Measurements from ENCODE around the gene ZNF277. TPM values are rescaled to one million over a fixed set of nuclear protein-coding genes. Genes with fewer than 3 reads are reported as not detected.

Gene ZNF277
- total RNA-seq, 2 experiments from 2014 or later = 17.6 to 21.4 TPM

- no peak overlapping the region for H3K27ac Mint-ChIP-seq
- ChIA-PET POLR2A (no interaction called here), CTCF (no interaction called here)
- H3K27me3 Mint-ChIP-seq = no peaks in the 10 kb centered on the region
- H3K9me3 Mint-ChIP-seq (ENCODE audit: low read depth) = no peaks in the 10 kb centered on the region
- no peak overlapping the region for H3K4me3 Mint-ChIP-seq
- DNase-seq (no peak), ATAC-seq (no peak)
- H3K4me1 Mint-ChIP-seq = no peaks in the 10 kb centered on the region
- H3K36me3 Mint-ChIP-seq (ENCODE audit: low read depth) = no peaks in the 10 kb centered on the region
- intact Hi-C loops (cut with DNase I, micrococcal nuclease) = no loop called here
These were observed 157.9 kb downstream of the ZNF277 start for GRCh38 chr7:112364388-112364787.

GRCh38 chr7:112365551-112365950 is 159.1 kb downstream of the ZNF277 start:
- no peak overlapping the region for H3K27ac Mint-ChIP-seq
- no peaks in the 10 kb centered on the region for H3K36me3 Mint-ChIP-seq (ENCODE audit: low read depth)
- DNase-seq = no peak
- H3K27me3 Mint-ChIP-seq = no peaks in the 10 kb centered on the region
- POLR2A ChIA-PET = no interaction called here
- intact Hi-C loops (cut with DNase I, micrococcal nuclease) = no loop called here
- H3K9me3 Mint-ChIP-seq (ENCODE audit: low read depth) = no peaks in the 10 kb centered on the region
- CTCF ChIA-PET = interaction anchor here (0.6 kb wide), 1 partner anchor 29 kb away, joined by 3 read pairs; no protein-coding TSS in a partner anchor
- H3K4me3 Mint-ChIP-seq = no peak overlapping the region
- no peak for ATAC-seq
- H3K4me1 Mint-ChIP-seq = no peaks in the 10 kb centered on the region

- no peaks in the 10 kb centered on the region for H3K36me3 Mint-ChIP-seq (ENCODE audit: low read depth)
- no peak for DNase-seq
- no peaks in the 10 kb centered on the region for H3K27me3 Mint-ChIP-seq
- H3K9me3 Mint-ChIP-seq (ENCODE audit: low read depth) = no peaks in the 10 kb centered on the region
- no peaks in the 10 kb centered on the region for H3K4me1 Mint-ChIP-seq
- ChIA-PET POLR2A (no interaction called here), CTCF (no interaction called here)
- intact Hi-C loops (cut with DNase I, micrococcal nuclease) = no loop called here
- H3K4me3 Mint-ChIP-seq = no peak overlapping the region
- H3K27ac Mint-ChIP-seq = no peak overlapping the region
- ATAC-seq = no peak
These were observed 160.4 kb downstream of the ZNF277 start for GRCh38 chr7:112366886-112367285.

- DNase-seq = no peak
- H3K4me3 Mint-ChIP-seq = no peak overlapping the region
- intact Hi-C loops (cut with DNase I, micrococcal nuclease) = no loop called here
- H3K4me1 Mint-ChIP-seq = no peaks in the 10 kb centered on the region
- no peaks in the 10 kb centered on the region for H3K36me3 Mint-ChIP-seq (ENCODE audit: low read depth)
- ChIA-PET CTCF (no interaction called here), POLR2A (no interaction called here)
- no peaks in the 10 kb centered on the region for H3K27me3 Mint-ChIP-seq
- no peaks in the 10 kb centered on the region for H3K9me3 Mint-ChIP-seq (ENCODE audit: low read depth)
- H3K27ac Mint-ChIP-seq = no peak overlapping the region
- no peak for ATAC-seq
These were observed 163.9 kb downstream of the ZNF277 start for GRCh38 chr7:112370436-112370835.

- ATAC-seq = no peak
- no peak for DNase-seq
- Mint-ChIP-seq H3K27me3 (no peaks in the 10 kb centered on the region), H3K4me3 (no peak overlapping the region), H3K4me1 (no peaks in the 10 kb centered on the region), H3K9me3 (ENCODE audit: low read depth) (no peaks in the 10 kb centered on the region), H3K27ac (no peak overlapping the region), H3K36me3 (ENCODE audit: low read depth) (no peaks in the 10 kb centered on the region)
- intact Hi-C loops (cut with DNase I, micrococcal nuclease) = no loop called here
- ChIA-PET CTCF (no interaction called here), POLR2A (interaction anchor here (0.6 kb wide), 1 partner anchor 314 kb away, joined by 6 read pairs; no protein-coding TSS in a partner anchor)
These were observed 165.2 kb downstream of the ZNF277 start for GRCh38 chr7:112371701-112372100.

- Mint-ChIP-seq H3K27me3 (no peaks in the 10 kb centered on the region), H3K27ac (no peak overlapping the region), H3K4me3 (no peak overlapping the region), H3K4me1 (no peaks in the 10 kb centered on the region), H3K36me3 (ENCODE audit: low read depth) (no peaks in the 10 kb centered on the region), H3K9me3 (ENCODE audit: low read depth) (no peaks in the 10 kb centered on the region)
- no peak for DNase-seq
- ChIA-PET POLR2A (no interaction called here), CTCF (no interaction called here)
- no peak for ATAC-seq
- intact Hi-C loops (cut with DNase I, micrococcal nuclease) = no loop called here
These were observed 165.6 kb downstream of the ZNF277 start for GRCh38 chr7:112372101-112372500.

- Mint-ChIP-seq H3K9me3 (ENCODE audit: low read depth) (no peaks in the 10 kb centered on the region), H3K36me3 (ENCODE audit: low read depth) (no peaks in the 10 kb centered on the region), H3K4me3 (no peak overlapping the region), H3K27me3 (peaks cover 6% of the 10 kb centered on the region), H3K27ac (no peak overlapping the region), H3K4me1 (no peaks in the 10 kb centered on the region)
- CTCF ChIA-PET = interaction anchor here (0.6 kb wide), 1 partner anchor 342 kb away, joined by 3 read pairs; no protein-coding TSS in a partner anchor
- no peak for ATAC-seq
- no peak for DNase-seq
- intact Hi-C loops (cut with DNase I, micrococcal nuclease) = no loop called here
- POLR2A ChIA-PET = no interaction called here
These were observed 171.1 kb downstream of the ZNF277 start for GRCh38 chr7:112377593-112377992.

GRCh38 chr7:112381311-112382091 is 175.0 kb downstream of the ZNF277 start:
- intact Hi-C loops (cut with DNase I, micrococcal nuclease) = no loop called here
- DNase-seq (no peak), ATAC-seq (no peak)
- Mint-ChIP-seq H3K4me1 (peaks cover 9% of the 10 kb centered on the region), H3K27ac (no peak overlapping the region), H3K27me3 (peaks cover 6% of the 10 kb centered on the region), H3K9me3 (ENCODE audit: low read depth) (no peaks in the 10 kb centered on the region), H3K4me3 (no peak overlapping the region), H3K36me3 (ENCODE audit: low read depth) (no peaks in the 10 kb centered on the region)
- CTCF ChIA-PET = interaction anchor here (1.1 kb wide), 1 partner anchor 179 kb away, joined by 3 read pairs; no protein-coding TSS in a partner anchor
- POLR2A ChIA-PET = no interaction called here

GRCh38 chr7:112383671-112384417 is 177.3 kb downstream of the ZNF277 start:
- no peak overlapping the region for H3K4me3 Mint-ChIP-seq
- DNase-seq = no peak
- no peak overlapping the region for H3K27ac Mint-ChIP-seq
- H3K36me3 Mint-ChIP-seq (ENCODE audit: low read depth) = no peaks in the 10 kb centered on the region
- POLR2A ChIA-PET = interaction anchor here (0.7 kb wide), 1 partner anchor 192 kb away, joined by 3 read pairs; no protein-coding TSS in a partner anchor
- no peak for ATAC-seq
- peaks cover 6% of the 10 kb centered on the region for H3K27me3 Mint-ChIP-seq
- H3K4me1 Mint-ChIP-seq = peaks cover 9% of the 10 kb centered on the region
- intact Hi-C loops (cut with DNase I, micrococcal nuclease) = no loop called here
- H3K9me3 Mint-ChIP-seq (ENCODE audit: low read depth) = no peaks in the 10 kb centered on the region
- CTCF ChIA-PET = interaction anchor here (0.5 to 1.1 kb wide), 3 partner anchors 46 to 332 kb away, joined by 3 read pairs; no protein-coding TSS in a partner anchor

- POLR2A ChIA-PET = no interaction called here
- no peak for ATAC-seq
These were observed 179.0 kb downstream of the ZNF277 start for GRCh38 chr7:112385516-112385915.

GRCh38 chr7:112386619-112387018 is 180.1 kb downstream of the ZNF277 start:
- Mint-ChIP-seq H3K9me3 (ENCODE audit: low read depth) (no peaks in the 10 kb centered on the region), H3K27ac (no peak overlapping the region), H3K36me3 (ENCODE audit: low read depth) (no peaks in the 10 kb centered on the region), H3K4me3 (no peak overlapping the region), H3K27me3 (peaks cover 3% of the 10 kb centered on the region), H3K4me1 (peaks cover 9% of the 10 kb centered on the region)
- ATAC-seq (no peak), DNase-seq (no peak)
- POLR2A ChIA-PET = no interaction called here
- intact Hi-C loops (cut with DNase I, micrococcal nuclease) = no loop called here
- CTCF ChIA-PET = no interaction called here

More at GRCh38 chr7:112385516-112385915, 179.0 kb downstream of the ZNF277 start:
- peaks cover 9% of the 10 kb centered on the region for H3K4me1 Mint-ChIP-seq
- no peak overlapping the region for H3K4me3 Mint-ChIP-seq
- H3K9me3 Mint-ChIP-seq (ENCODE audit: low read depth) = no peaks in the 10 kb centered on the region
- CTCF ChIA-PET = no interaction called here
- no peak overlapping the region for H3K27ac Mint-ChIP-seq
- intact Hi-C loops (cut with DNase I, micrococcal nuclease) = no loop called here
- no peak for DNase-seq
- no peaks in the 10 kb centered on the region for H3K36me3 Mint-ChIP-seq (ENCODE audit: low read depth)
- H3K27me3 Mint-ChIP-seq = peaks cover 6% of the 10 kb centered on the region

- H3K4me1 Mint-ChIP-seq = peaks cover 9% of the 10 kb centered on the region
- intact Hi-C loops (cut with DNase I, micrococcal nuclease) = loop anchor here in 1 of 2 experiments (2.0 kb wide), 1 partner anchor 183 kb away; the partner anchor contains the start of genes DOCK4 and ZNF277
- H3K27me3 Mint-ChIP-seq = no peaks in the 10 kb centered on the region
- ChIA-PET POLR2A (no interaction called here), CTCF (no interaction called here)
- no peaks in the 10 kb centered on the region for H3K36me3 Mint-ChIP-seq (ENCODE audit: low read depth)
- no peak for DNase-seq
- no peak overlapping the region for H3K27ac Mint-ChIP-seq
- no peak for ATAC-seq
- no peak overlapping the region for H3K4me3 Mint-ChIP-seq
- H3K9me3 Mint-ChIP-seq (ENCODE audit: low read depth) = no peaks in the 10 kb centered on the region
These were observed 183.7 kb downstream of the ZNF277 start for GRCh38 chr7:112390167-112390566.

Data from activated CD4-positive, alpha-beta T cell treated with anti-CD3 and anti-CD28 coated beads for 36 hours (primary cell).